Measurements from ENCODE around the gene SLC9A6.
"Not testable (repeated sequence)": the region's sequence is repeated elsewhere in the genome, so short reads cannot be mapped to it uniquely, and the experiment has no call there.

SLC9A6 gene

DNA sequence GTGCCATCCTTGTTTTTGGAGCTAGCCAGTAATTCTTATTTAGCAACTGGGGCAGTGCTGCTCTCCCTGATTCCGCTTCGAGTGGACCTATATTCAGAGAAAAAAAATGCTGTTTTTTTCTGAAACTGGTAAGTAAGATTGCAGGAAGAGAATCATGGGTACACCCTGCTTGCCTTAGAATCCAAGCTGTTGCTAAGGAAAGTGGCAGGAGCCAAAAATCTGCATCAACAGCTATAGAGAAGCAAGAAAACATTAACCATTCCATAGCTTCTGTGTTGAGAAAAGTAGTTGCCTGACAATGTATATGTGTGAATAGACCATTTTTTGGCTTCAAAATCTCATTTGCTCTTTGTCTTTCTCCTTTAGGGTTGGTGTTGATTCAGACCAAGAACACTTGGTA lies 44.5 kb downstream of the SLC9A6 start:
- no peak for DNase-seq (ENCODE audit: low read depth in 2 of 2)

DNA sequence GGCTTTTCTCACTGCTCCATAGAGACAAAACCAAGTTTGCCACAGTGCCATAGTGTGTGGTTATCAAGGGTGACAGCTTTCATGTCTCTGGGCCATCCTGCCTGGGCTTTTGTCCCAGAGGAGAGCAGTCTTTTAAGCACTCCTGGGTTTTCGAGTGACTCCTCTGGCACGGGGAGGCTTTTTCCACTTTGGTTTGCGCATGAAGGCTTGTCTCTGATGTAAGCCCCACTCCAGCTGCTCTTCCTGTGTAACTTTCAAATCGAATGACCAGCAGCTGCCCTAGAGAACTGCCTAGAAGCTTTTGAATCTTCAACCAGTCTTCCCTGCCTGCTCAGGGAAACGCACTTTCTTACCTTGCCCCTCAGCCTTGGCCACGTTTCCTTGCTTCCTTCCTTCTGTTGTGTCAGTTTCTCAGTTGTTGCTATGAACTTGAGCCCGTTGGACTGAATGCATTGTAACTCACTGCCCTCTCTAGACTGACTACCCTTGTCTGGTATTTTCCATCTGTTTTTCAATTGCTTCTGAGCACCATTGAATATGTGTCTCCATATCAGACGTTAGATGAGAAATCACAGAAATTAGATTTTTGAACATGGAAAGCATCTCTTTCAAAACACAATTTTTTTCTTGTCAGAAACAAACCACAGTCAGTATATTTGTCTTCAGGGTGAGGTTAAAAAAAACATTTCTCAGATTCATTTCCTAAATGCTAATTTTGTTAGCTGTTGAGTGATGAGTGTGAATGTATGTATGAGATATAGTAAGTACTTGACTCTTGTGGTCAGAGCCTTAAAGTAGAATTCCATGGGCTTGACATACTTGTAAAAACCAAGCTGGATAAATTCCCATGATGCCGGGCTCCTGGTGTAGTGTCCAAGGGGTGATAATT lies 45.3 kb downstream of the SLC9A6 start:
- peak; percentile 75 to 81 for DNase-seq (ENCODE audit: low read depth in 2 of 2)

DNA sequence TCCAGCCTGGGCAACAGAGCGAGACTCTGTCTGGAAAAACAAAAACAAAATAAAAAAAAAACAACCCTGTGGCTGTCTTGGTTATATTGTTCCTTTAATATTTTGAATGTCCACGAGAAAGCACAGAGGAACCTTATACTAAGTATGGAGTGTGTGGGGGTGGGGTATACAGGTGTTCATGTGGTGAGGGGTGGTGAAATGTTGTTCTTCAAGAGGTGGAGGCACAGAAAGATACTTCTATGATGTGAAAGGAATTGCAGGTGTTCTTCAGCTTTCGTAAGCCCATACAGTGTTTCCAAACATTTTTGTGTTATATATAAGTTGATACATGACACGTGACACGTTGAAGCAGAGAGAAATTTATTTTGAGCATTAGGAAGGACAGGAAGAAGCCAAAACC lies 46.4 kb downstream of the SLC9A6 start:
- DNase-seq (ENCODE audit: low read depth in 2 of 2): no peak

DNA sequence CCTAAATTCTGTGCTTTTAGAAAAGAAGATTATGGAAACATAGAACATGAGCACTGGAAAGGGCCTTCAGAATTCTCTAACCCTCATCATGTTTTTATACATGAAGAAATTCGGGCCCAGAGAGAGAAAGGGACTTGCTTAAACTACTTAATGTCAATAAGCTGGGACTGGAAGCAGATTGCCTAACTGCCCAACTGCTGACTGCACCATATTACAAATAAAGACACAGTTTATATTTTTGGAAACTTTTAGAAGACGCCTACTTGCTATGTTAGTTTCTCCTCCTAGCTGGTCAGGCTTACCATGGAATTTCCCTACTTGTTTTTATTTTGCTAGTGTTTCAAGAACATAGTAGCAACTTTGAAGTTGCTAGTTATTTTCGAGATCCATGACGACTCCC lies 47.1 kb downstream of the SLC9A6 start:
- DNase-seq (ENCODE audit: low read depth in 2 of 2): no peak

- no peak for DNase-seq (ENCODE audit: low read depth in 2 of 2)
Observed at GRCh38 chrX:136034668-136035067, 49.4 kb downstream of the SLC9A6 start.

GRCh38 chrX:136035663-136036062 lies 50.4 kb downstream of the SLC9A6 start:
- no peak for DNase-seq (ENCODE audit: low read depth in 2 of 2)

- no peak for DNase-seq (ENCODE audit: low read depth in 2 of 2)
Observed at GRCh38 chrX:136039485-136039884, 54.2 kb downstream of the SLC9A6 start.

DNA sequence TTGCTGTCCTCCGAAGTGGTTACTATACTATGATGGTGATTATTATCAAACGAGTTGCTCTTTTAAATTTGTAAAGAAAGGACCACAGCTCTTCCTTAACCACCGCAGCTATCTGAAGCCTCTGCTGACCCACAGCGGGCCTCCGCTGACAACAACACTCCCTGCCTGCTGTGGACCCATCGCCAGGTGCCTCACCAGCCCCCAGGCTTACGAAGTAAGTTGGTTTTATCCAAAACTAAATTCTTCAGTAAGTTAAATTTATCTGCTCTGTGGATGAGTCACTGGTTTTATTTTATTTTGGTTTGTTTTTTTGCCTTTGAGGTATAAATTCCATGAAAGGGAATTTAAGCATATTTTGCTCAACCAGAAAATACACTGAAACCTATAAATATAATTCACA lies 54.7 kb downstream of the SLC9A6 start:
- DNase-seq (ENCODE audit: low read depth in 2 of 2): no peak

DNA sequence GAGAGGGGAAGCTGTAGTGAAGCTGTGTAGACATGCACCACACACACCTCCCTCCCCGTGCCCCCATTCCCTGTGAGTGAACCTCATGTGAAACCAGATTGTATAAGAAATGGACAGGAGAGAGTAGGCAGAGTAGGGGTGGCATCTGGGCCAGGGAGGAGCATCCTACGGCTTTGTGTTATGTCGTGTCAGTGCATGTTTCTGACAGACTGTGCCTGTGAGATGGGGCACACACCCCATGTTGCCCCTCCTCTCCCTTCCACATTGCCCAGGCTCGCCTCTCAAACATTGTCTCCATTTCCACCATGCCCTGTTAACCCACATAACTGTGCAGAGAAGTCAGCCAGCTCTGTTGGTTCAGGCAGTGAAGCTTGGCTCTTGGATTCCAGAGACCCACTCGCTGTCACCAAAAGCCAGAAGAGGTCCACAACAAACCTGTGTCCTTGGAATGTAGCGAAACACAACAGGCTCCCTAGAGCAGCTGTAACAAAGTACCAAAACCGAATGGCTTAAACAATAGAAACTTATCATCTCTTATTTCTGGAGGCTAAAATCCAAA lies 56.1 kb downstream of the SLC9A6 start:
- DNase-seq (ENCODE audit: low read depth in 2 of 2): no peak

GRCh38 chrX:136045008-136045407 lies 59.8 kb downstream of the SLC9A6 start:
- DNase-seq (ENCODE audit: low read depth in 2 of 2): no peak

DNA sequence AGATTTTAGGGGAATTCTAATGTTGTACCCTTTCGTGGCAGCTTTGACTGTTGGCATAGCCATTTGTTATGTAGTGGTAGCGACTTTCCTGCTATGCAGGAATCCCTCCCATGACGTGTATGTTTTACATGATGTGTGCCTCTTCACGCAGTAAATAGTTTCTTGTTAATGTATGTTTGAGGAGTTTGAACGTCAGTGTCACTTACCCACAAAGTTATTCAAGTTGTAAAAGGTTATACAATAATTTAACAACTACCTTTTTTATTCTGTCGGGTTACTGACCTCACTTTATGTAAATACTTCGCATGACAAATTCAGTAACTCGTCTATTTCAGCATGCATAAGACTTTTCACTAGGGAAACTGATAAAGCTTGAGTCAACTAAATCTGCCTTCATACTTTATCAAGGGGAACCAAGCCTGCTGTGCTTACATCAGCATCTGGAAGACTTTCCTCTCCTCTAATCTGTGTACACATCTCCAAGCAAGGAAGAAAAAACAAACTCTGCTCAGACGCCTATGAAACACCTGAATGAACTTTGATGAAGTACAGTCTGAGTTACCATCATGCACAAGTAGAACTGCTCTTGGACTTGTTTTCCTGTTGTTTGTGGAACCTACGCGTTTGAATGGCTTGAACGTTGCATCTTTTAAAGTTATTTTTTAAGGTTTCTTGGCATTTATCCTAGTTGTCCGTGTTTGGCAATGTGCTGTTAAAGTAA lies 61.2 kb downstream of the SLC9A6 start:
- no peak for DNase-seq (ENCODE audit: low read depth in 2 of 2)

DNA sequence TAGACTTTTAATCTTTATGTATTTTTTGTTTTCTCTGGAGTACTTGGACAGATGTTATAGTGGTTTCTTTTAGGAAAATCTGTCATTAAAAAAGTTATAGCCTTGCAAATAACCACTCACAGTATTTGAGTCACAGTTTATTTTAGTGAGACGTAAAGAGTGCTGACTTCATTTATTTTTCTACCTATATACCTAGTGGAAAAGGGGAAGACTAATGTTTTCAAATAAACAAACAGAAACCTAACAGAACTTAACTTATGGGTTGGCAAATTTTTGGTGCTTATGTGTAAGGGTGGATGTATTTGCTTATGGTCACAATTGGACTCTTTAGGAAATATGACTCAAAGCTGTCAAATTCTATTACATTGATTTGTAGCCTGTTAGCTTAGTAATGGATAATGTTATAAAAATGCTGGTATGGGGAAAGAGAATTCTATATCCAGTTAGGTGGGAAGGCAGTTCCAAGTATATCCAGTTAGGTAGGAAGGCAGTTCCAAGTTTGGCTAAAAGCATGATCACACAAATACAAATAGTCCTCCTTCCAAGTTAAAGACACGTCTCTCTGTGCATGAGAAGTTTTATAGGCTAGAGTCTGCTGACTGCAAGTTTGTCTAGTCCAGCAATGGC lies 61.9 kb downstream of the SLC9A6 start:
- no peak for DNase-seq (ENCODE audit: low read depth in 2 of 2)

GRCh38 chrX:136047969-136048368 lies 62.7 kb downstream of the SLC9A6 start:
- DNase-seq (ENCODE audit: low read depth in 2 of 2): no peak

- no peak for DNase-seq (ENCODE audit: low read depth in 2 of 2)
Observed at GRCh38 chrX:136048446-136048845, 63.2 kb downstream of the SLC9A6 start.

- no peak for DNase-seq (ENCODE audit: low read depth in 2 of 2)
Observed at GRCh38 chrX:136049608-136050007, 64.4 kb downstream of the SLC9A6 start.

DNA sequence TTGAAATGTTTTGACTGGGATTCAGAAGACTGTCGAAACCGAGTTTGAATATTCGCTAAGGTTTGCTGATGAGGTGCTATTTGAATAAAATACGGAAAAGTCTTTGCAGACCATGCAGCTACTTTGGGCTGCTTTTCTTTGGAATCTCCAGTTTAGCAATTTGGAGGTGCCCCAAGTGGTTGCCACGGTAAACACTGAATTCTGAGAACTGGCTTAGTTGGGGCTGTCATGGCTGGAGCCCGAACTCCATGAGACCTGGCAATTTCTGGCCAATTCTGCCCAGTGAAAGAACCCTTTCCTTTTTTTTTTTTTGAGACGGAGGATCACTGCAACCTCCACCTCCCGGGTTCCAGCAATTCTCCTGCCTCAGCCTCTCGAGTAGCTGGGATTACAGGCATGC lies 65.6 kb downstream of the SLC9A6 start:
- DNase-seq (ENCODE audit: low read depth in 2 of 2): not testable (repeated sequence)

GRCh38 chrX:136051611-136052010 lies 66.4 kb downstream of the SLC9A6 start:
- DNase-seq (ENCODE audit: low read depth in 2 of 2): no peak

GRCh38 chrX:136055651-136056221 lies 70.5 kb downstream of the SLC9A6 start:
- peak; percentile 37 to 50 for DNase-seq (ENCODE audit: low read depth in 2 of 2)

DNA sequence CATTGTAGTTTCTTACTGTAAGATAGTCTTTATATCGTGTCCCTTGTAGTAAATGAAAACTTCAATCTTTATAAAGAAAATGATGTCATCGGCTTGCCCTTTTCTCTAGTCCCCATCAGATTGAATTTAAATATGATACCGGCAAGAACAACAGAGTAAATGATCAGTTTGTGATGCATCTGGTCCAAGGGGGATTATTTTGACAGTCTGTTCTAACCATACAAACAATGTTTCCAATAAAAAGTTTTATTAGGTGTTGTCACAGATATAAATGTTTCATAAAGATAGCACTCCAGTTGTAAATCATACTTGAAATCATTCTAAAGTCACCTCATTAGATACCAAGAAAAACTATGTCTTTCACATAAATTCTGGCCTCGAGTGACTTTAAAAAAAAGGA lies 72.3 kb downstream of the SLC9A6 start:
- no peak for DNase-seq (ENCODE audit: low read depth in 2 of 2)

DNA sequence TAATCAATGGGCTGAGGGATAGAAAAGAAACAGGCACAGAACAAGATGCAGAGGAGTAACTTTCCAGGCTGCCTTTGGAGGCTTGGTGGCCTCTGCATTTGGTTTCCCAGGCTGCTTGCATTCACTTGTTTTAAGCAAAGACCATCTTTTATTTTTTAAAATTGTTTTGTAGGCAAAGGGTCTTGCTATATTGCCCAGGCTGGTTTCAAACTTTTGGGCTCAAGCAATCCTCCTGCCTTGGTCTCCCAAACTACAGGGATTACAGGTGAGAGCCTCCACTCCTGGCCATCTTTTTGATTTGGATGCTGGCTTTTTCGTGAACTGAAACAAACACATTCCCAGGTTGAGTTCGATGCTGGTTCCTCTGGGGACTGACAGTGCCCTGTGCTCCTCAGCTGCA lies 74.1 kb downstream of the SLC9A6 start:
- no peak for DNase-seq (ENCODE audit: low read depth in 2 of 2)

- no peak for DNase-seq (ENCODE audit: low read depth in 2 of 2)
Observed at GRCh38 chrX:136061286-136061685, 76.1 kb downstream of the SLC9A6 start.

- DNase-seq (ENCODE audit: low read depth in 2 of 2): no peak
Observed at GRCh38 chrX:136061696-136062095, 76.5 kb downstream of the SLC9A6 start.

Data from fibroblast of skin of left biceps (primary cell).